GOT3 (cell line): ENCODE results near the gene PRDM1.

Experiments used
- DNase-seq: peaks from one replicate; lab custom pipeline; 2025; ENCODE audit warnings: mixed read lengths; lab: John Stamatoyannopoulos, UW

PRDM1 gene

GRCh38 chr6:106070636-106071035, 15.5 kb upstream of the PRDM1 start:
- no peak for DNase-seq

GRCh38 chr6:106072501-106073090, 13.5 kb upstream of the PRDM1 start:
- no peak for DNase-seq

GRCh38 chr6:106074146-106074545, 12.0 kb upstream of the PRDM1 start:
- no peak for DNase-seq

GRCh38 chr6:106076139-106076538, 10.0 kb upstream of the PRDM1 start:
- no peak for DNase-seq

GRCh38 chr6:106077170-106077569, 9.0 kb upstream of the PRDM1 start:
- no peak for DNase-seq

GRCh38 chr6:106077881-106078280, 8.3 kb upstream of the PRDM1 start:
- no peak for DNase-seq

GRCh38 chr6:106079961-106080762, 6.0 kb upstream of the PRDM1 start:
- no peak for DNase-seq

GRCh38 chr6:106080763-106081095, 5.4 kb upstream of the PRDM1 start:
- no peak for DNase-seq

- no peak for DNase-seq
These were observed 4.4 kb upstream of the PRDM1 start for GRCh38 chr6:106081715-106082114.

- no peak for DNase-seq
These were observed 3.3 kb upstream of the PRDM1 start for GRCh38 chr6:106082735-106083398.

- DNase-seq, result no peak
These were observed 2.5 kb upstream of the PRDM1 start for GRCh38 chr6:106083618-106084017.

- no peak for DNase-seq
These were observed 1.8 kb upstream of the PRDM1 start for GRCh38 chr6:106084106-106084988.

- no peak for DNase-seq
These were observed 996 bp upstream of the PRDM1 start for GRCh38 chr6:106084989-106085691.

- no peak for DNase-seq
These were observed 498 bp upstream of the PRDM1 start for GRCh38 chr6:106085692-106085983.

GRCh38 chr6:106086814-106087175, 659 bp downstream of the PRDM1 start:
- DNase-seq, result no peak

- DNase-seq, result no peak
These were observed 1.6 kb downstream of the PRDM1 start for GRCh38 chr6:106087548-106088325.

- DNase-seq, result no peak
These were observed 3.9 kb downstream of the PRDM1 start for GRCh38 chr6:106090001-106090400.

- no peak for DNase-seq
These were observed 6.1 kb downstream of the PRDM1 start for GRCh38 chr6:106092279-106092678.

GRCh38 chr6:106094261-106094963, 8.3 kb downstream of the PRDM1 start:
- DNase-seq, result no peak

GRCh38 chr6:106094964-106095335, 8.8 kb downstream of the PRDM1 start:
- no peak for DNase-seq
